ENCODE results near the gene CWC22. TPM values are rescaled to one million over a fixed set of nuclear protein-coding genes. Genes with fewer than 3 reads are reported as not detected.

Gene CWC22
- total and polyA plus RNA-seq, 2 of the 8 experiments (the other 6 are each of a cell fraction or from before 2014, with no cell fraction given): 3.7 to 34.0 TPM

GRCh38 chr2:179995741-179996515 lies 11.2 kb downstream of the CWC22 start (continued):
- TF ChIP-seq CTCF (IDR thresholded peaks at IDR 0.05; ENCODE audit: control extremely low read depth in 1 of 3, insufficient read depth in 1 of 3, low read depth in 1 of 3, low read length in 3 of 3) (no peak), FOSL1 (IDR thresholded peaks at IDR 0.05; ENCODE audit: insufficient read depth, low read depth, low read length) (no peak), RAD21 (IDR thresholded peaks at IDR 0.05 in 1 of 2, conservative IDR thresholded peaks at IDR 0.05 in 1 of 2; ENCODE audit: low read depth in 2 of 2, low read length in 2 of 2) (no peak), CBX8 (IDR thresholded peaks at IDR 0.05; ENCODE audit: borderline replicate concordance, low read depth, low read length) (no peak), NRF1 (IDR thresholded peaks at IDR 0.05; ENCODE audit: low read depth, low read length) (no peak), POLR2A (IDR thresholded peaks at IDR 0.05; ENCODE audit: control extremely low read depth in 1 of 2, low read depth in 2 of 2, low read length in 2 of 2) (no peak)

All from H1 (cell line).